ENCODE measurements around the gene ASB18.

ASB18 gene

GRCh38 chr2:236208019-236208926 lies 55.9 kb downstream of the ASB18 start:
- Histone ChIP-seq H3K4me3 (ENCODE audit: low read length, poor library complexity, severe bottlenecking) (no peak overlapping the region), H3K9me3 (ENCODE audit: insufficient read depth, low read depth, low read length) (peaks cover 3% of the 10 kb centered on the region; the same call in 1 of the 2 replicates), H3K4me1 (ENCODE audit: insufficient read depth, low read length, poor library complexity, severe bottlenecking) (no peaks in the 10 kb centered on the region), H3K9me2 (replicated peaks; ENCODE audit: low read depth, low read length) (no peaks in the 10 kb centered on the region), H4K20me1 (ENCODE audit: insufficient read depth, low read length, poor library complexity, severe bottlenecking) (no peaks in the 10 kb centered on the region), H3K4me2 (ENCODE audit: low read depth, low read length, poor library complexity, severe bottlenecking) (no peak overlapping the region), H3K79me2 (ENCODE audit: insufficient read depth, low read length) (no peaks in the 10 kb centered on the region), H3K27me3 (ENCODE audit: insufficient read depth, low read length, poor library complexity, severe bottlenecking) (no peaks in the 10 kb centered on the region), H3K9ac (ENCODE audit: low read depth, low read length, poor library complexity, severe bottlenecking) (no peak overlapping the region), H3F3A (ENCODE audit: low read depth) (no peaks in the 10 kb centered on the region), H3K36me3 (ENCODE audit: insufficient read depth, low read length) (no peaks in the 10 kb centered on the region), H2AFZ (ENCODE audit: low read length) (no peak overlapping the region)
- no peak for TF ChIP-seq EZH2phosphoT487 (IDR thresholded peaks at IDR 0.05; ENCODE audit: borderline replicate concordance)
- no peak for TF ChIP-seq CTCF (conservative IDR thresholded peaks at IDR 0.05; ENCODE audit: low read length)

- Histone ChIP-seq H3F3A (ENCODE audit: low read depth) (no peaks in the 10 kb centered on the region), H3K9me2 (replicated peaks; ENCODE audit: low read depth, low read length) (no peaks in the 10 kb centered on the region), H3K4me2 (ENCODE audit: low read depth, low read length, poor library complexity, severe bottlenecking) (no peak overlapping the region), H2AFZ (ENCODE audit: low read length) (no peak overlapping the region), H3K79me2 (ENCODE audit: insufficient read depth, low read length) (no peaks in the 10 kb centered on the region), H3K9ac (ENCODE audit: low read depth, low read length, poor library complexity, severe bottlenecking) (no peak overlapping the region), H4K20me1 (ENCODE audit: insufficient read depth, low read length, poor library complexity, severe bottlenecking) (no peaks in the 10 kb centered on the region), H3K36me3 (ENCODE audit: insufficient read depth, low read length) (no peaks in the 10 kb centered on the region), H3K4me1 (ENCODE audit: insufficient read depth, low read length, poor library complexity, severe bottlenecking) (no peaks in the 10 kb centered on the region), H3K27me3 (ENCODE audit: insufficient read depth, low read length, poor library complexity, severe bottlenecking) (no peaks in the 10 kb centered on the region), H3K4me3 (ENCODE audit: low read length, poor library complexity, severe bottlenecking) (no peak overlapping the region), H3K9me3 (ENCODE audit: insufficient read depth, low read depth, low read length) (peaks cover 3% of the 10 kb centered on the region; the same call in 1 of the 2 replicates)
- TF ChIP-seq CTCF (conservative IDR thresholded peaks at IDR 0.05; ENCODE audit: low read length), result no peak
- no peak for TF ChIP-seq EZH2phosphoT487 (IDR thresholded peaks at IDR 0.05; ENCODE audit: borderline replicate concordance)
Observed at GRCh38 chr2:236207472-236207871, 56.7 kb downstream of the ASB18 start.

- Histone ChIP-seq H3K4me2 (ENCODE audit: low read depth, low read length, poor library complexity, severe bottlenecking) (no peak overlapping the region), H3K4me3 (ENCODE audit: low read length, poor library complexity, severe bottlenecking) (no peak overlapping the region), H3K36me3 (ENCODE audit: insufficient read depth, low read length) (no peaks in the 10 kb centered on the region), H3K27me3 (ENCODE audit: insufficient read depth, low read length, poor library complexity, severe bottlenecking) (no peaks in the 10 kb centered on the region), H2AFZ (ENCODE audit: low read length) (no peak overlapping the region), H3K4me1 (ENCODE audit: insufficient read depth, low read length, poor library complexity, severe bottlenecking) (no peaks in the 10 kb centered on the region), H3K9me3 (ENCODE audit: insufficient read depth, low read depth, low read length) (peaks cover 3% of the 10 kb centered on the region; the same call in 1 of the 2 replicates), H3K79me2 (ENCODE audit: insufficient read depth, low read length) (no peaks in the 10 kb centered on the region), H3K9me2 (replicated peaks; ENCODE audit: low read depth, low read length) (no peaks in the 10 kb centered on the region), H3K9ac (ENCODE audit: low read depth, low read length, poor library complexity, severe bottlenecking) (no peak overlapping the region), H3F3A (ENCODE audit: low read depth) (no peaks in the 10 kb centered on the region), H4K20me1 (ENCODE audit: insufficient read depth, low read length, poor library complexity, severe bottlenecking) (no peaks in the 10 kb centered on the region)
- TF ChIP-seq CTCF (conservative IDR thresholded peaks at IDR 0.05; ENCODE audit: low read length) (no peak), EZH2phosphoT487 (IDR thresholded peaks at IDR 0.05; ENCODE audit: borderline replicate concordance) (no peak)
Observed at GRCh38 chr2:236205867-236206645, 58.1 kb downstream of the ASB18 start.

Measured in Loucy (cell line).